GDM1 (cell line): ENCODE data around the gene DAB2IP.

ENCODE experiments used
- DNase-seq: peaks from one replicate; lab custom pipeline; 2025; lab: John Stamatoyannopoulos, UW

Gene DAB2IP

DNA sequence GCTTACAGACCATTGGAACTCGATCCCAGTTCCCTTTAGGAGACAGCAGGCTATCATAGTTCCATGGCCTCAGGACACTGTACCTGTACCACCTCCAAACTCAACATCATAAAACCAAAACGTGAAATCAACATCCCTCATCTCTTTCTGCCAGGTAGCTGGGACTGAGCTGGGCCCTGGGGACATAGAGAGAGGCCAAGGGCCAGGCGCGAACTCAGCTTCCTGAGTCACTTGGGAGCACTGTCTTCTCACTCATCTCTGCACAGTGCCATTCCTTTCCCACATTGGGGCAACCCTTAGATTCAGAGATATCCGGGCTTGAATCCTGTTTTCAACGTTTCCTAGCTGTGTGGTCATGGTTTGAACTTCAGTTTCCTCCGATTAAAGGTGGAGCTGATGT lies 12.2 kb downstream of the DAB2IP start:
- no peak for DNase-seq

DNA sequence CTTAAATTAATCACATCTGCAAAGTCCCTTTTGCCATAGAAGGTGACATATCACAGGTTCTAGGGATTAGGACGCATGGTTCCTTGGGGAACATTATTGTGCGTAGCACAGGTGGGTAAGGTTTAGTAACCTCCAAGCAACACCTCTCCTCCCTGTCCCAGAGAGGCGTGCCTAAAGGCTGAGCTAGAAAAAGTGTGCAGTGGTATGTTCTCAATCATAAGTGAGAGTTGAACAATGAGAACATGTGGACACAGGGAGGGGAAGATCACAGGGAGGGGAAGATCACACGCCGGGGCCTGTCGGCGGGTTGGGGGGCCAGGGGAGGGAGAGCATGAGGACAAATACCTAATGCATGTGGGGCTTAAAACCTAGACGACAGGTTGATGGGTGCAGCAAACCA lies 14.9 kb downstream of the DAB2IP start:
- DNase-seq, result no peak

DNA sequence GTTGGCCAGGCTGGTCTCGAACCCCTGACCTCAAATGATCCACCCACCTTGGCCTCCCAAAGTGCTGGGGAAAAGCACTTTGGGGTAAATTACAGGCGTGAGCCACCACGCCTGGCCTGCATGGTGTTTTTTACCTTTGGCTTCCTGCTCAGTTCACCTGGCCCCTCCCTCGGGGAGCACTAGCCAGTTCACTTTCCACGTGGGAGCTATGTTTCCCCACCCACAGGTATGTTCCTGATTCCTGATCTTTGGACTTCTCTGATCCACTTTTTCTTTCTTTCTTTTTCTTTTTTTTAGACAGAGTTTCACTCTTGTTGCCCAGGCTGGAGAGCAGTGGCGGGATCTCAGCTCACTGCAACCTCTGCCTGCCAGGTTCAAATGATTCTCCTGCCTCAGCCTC lies 15.8 kb downstream of the DAB2IP start:
- no peak for DNase-seq

DNA sequence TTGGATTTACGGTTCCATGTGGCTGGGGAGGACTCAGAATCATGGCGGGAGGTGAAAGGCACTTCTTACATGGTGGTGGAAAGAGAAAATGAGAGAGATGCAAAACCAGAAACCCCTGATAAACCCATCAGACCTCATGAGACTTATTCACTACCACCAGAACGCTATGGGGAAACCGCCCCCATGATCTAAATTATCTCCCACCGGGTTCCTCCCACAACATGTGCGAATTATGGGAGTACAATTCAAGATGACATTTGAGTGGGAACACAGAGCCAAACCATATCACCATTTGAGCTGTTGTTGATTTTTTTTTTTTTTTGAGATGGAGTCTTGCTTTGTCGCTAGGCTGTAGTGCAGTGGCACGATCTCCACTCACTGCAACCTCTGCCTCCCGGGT lies 16.5 kb downstream of the DAB2IP start:
- DNase-seq, result no peak

DNA sequence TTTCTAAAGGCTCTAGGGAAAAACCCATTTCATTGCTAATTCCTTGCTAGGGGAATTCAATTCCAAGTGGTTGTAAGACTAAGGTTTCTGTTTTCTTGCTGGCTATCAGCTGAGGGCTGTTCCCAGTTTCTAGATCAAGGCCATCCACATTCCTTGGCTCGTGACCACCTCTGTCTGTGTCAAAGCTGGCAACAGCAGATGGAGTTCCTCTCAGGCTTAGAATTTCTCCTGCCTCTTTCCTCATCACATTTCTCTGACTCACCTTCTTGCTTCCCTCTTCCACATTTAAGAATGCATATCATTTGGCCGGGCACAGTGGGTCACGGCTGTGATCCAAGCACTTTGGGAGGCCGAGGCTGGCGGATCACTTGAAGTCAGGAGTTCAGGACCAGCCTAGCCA lies 19.0 kb downstream of the DAB2IP start:
- no peak for DNase-seq

DNA sequence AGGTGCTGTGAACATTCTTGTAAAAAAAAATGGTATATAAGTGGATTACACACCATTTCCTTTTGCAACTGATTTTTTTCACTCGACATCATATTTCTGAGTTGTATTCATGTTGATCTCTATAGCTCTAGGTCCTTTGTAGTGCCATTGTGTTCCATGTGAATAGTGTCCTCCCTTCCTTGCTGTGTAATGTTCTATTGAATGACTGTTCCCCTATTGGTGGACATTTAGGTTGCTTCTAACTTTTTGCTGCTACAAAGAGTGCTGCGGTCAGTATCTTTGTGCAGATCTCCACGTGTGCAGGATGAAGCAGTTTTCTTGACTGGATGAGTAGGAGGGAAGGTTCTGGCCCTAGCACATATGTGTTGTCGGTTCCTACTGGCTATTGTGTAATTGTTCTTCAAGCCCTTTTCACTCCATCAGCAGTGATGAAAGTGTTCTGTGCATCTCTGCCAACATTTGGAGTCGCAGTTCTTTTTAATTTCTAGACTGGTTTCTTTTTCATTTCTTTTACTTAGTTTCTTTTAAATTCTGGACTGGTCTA lies 20.2 kb downstream of the DAB2IP start:
- no peak for DNase-seq

DNA sequence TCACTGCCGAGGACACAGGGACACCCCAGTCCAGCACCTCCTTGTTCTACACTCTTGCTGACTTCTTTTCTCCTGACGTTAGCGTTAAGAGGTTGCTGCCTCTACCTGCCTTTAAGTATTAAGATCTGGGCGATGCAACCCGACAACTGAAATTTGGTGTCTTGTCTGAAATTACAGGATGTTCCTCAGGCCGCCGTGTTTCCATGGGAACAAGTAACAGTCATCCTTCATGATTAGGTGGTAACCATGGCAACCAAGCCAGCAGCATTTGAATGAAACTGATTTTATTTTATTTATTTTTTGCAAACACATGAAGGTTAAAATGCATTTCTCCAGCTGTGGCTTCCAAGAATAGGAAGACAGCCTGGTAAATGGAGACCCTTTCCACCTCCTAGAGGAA lies 20.8 kb downstream of the DAB2IP start:
- DNase-seq, result no peak

DNA sequence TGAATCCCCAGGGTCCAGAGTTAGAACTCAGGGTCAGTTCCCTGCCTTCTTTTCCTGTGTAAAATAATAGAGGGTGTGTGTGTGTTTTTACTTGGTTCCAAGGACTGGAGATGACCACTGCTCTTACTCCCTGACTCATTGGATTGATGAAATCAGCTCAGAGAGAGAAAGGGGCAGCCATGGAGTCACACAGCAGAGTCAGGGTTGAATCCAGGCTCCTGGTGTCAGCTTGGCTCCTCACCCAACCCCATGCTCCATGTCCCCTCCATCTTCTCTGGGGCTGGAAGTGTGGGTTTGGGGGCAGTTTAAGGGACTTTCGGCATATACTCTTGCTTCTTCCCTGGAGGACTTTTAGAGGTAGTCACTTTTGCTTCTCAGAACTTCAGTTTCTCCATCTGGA lies 21.6 kb downstream of the DAB2IP start:
- no peak for DNase-seq

DNA sequence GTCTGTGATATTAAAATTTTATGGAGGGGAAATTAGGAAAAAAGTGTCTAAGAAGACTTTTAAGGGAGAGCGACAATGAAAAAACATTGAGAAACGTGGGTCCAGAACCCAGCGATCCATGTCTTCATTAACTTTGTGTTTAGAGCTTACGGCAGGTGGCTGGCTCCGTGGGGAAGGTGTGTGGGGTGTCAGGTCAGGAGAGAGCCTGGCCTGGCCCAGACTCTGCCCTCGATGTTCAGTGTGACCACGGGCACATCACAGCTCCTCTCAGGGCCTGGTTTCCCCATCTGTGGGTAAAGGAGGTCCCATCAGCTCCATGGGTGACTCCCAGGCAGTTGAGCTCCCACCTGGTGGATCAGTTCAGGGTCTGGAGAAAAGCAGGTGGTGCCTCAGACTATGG lies 22.1 kb downstream of the DAB2IP start:
- DNase-seq, result no peak

DNA sequence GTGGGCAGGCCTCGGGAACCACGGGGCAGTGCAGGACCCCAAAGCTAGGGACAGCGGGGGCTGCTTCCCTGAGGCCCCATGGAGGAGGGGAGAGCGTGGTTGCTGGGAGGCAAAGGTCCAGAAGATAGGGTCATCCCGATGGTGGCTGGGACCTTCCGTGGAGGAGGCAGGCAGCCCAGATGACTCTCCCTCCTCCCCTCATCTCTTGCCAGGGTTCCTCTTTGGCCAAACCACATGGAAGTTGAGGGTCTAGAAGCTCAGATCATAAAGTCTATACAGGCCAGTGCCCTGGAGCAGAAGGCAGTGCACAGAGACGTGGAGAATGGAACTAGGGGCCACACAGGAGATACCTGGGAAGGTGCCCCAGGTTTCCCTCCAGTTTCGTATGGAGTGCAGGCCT lies 22.6 kb downstream of the DAB2IP start:
- no peak for DNase-seq

DNA sequence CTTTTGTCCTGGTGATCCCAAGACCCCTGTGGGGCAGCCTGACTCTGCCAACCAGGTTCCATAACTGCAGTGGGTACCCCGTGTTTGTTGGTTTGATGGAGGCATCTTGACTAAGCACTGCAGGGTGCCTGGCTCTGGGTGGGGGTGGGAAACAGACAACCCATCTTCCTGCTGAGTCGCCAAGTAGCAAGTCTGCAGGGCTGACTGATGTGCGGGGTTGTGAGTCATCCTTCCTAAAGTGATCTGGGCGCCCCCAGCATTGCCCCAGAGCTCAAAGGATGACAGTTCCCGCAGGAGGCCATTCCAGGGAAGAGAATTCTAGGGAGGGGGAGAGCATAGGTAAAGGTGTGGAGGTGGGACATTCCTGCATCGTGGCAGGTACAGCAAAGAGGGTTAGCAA lies 23.5 kb downstream of the DAB2IP start:
- DNase-seq, result no peak

DNA sequence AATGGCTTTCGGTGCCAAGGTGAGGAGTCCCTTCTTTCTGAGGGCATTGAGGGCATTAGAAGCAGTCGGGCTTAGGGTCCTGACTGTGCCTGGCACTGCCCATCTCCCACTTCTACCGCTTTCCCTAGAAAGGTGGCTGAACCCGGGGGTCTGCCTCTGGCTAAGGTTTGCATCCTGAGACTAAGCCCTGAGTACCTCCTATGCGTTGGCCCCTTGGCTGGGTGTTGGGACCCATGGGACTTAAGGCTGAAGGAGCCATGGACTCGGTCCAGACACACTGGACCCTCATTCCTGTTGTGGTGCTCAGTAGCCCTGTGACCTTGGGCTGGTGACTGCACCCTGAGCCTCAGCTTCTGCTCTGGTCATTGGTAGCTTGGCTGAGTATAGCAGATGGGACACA lies 23.9 kb downstream of the DAB2IP start:
- no peak for DNase-seq

DNA sequence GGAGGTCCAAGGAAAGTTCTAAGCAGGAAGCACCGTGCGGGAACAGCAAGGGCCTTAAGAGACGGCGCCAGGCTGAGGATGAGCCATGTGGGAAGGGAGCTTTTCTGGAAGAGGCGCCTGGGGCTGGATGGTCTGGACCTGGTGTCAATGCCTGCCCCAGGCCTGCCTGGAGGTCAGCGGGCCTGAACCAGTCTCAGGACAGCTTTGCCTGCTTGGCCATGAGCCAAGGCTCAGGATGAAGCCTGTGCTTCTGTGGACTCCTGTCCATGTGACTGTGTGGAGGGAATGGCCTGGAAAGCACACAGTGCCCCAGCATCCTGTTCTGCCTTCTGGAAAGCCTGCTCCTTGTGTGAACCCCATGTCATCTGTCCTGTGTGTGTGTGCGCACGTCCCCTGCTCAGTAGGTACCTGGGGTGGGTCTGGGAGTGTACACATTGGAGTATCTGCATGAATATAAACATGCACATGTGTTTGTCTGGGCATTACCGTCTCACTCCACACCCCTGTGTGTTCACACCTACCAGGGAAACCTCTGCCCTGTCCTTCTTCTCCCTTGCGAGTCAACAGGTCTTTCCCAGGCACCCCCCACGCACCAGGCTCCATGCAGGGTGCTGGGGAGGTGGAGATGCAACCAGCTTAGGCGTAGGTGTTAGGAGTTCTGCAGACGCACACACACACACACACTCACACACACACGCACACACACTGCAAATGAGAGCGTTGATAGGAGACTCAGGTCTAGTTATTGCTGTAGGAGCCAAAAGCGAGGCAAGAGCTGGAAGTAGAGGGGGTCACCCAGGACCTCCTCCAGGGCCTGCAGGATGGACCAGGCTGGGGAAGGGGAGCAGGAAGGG lies 24.8 kb downstream of the DAB2IP start:
- DNase-seq, result no peak

DNA sequence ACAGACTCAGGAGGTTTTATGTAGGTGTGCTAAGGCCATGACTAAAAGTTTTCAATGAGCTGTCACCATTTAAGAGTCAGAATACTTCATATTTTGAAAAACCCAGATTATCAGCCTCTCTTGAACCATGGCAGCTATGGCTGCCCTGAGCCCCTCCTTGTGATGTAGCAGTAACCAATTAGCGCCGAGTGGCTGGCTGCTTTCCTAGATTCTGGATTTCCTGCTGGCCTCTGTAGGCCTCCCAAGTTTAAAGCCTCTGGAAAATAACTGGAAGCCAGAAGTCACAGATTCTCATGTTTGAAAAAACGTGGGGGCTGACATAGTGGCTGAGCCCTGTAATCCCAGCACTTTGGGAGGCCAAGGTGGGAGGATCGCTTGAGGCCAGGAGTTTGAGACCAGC lies 25.5 kb downstream of the DAB2IP start:
- no peak for DNase-seq

DNA sequence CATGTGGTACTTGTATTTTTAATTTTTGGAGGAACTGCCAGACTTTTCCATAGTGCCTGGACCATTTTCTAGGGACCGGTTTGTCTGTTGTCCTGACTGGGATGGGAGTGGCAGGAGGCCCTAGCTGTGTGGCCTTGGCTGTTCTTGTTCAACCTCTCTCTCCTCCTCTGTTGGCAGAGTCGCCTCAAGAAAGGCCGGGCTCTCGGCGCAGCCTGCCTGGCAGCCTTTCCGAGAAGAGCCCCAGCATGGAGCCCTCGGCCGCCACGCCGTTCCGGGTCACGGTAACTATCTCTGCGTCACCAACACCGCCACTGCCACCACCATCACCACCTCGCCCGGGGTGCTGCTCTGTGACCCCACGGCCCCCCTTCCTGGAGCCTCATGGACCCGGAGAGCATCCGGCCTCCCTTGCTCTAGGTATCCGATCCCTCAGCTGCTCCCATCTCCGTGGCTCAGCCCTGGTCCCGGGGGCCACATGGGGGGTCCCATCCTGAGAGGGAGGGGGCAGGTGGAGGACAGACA lies 27.1 kb downstream of the DAB2IP start:
- DNase-seq, result no peak

DNA sequence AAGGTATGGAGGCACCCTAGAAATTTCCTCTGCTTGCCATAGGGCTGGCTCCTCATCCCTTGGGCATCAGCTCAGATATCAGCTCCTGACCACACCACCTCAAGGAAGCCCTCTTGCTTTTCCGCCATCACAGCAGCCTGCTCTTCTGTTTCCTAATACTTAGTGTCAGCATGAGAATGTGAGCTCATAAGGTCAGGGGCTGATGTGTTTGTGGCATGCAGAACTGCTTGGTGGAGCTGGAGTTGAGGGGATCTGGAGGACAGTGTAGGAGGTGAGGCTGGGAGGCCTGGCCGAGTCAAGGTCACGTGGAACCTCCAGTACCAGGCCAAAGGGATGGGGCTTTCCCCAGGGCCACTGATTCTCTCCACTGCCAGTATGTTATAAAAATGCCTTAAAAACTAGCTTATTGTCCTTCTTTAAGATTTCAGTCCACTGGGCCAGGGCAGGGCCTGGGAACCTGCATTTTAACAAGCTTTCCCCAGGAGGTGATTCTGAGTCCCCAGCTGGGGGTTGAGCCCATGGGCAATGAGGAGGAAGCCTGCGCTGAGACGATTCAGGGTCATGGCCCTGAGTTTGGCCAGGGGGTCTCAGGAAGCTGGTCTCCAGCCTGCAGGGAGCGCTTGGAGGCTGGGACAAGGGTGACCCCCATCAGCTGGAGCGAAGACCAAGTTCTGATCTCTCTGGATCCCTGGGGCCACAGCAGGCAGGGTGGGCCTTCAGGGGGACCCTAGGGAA lies 28.6 kb downstream of the DAB2IP start:
- DNase-seq, result no peak

DNA sequence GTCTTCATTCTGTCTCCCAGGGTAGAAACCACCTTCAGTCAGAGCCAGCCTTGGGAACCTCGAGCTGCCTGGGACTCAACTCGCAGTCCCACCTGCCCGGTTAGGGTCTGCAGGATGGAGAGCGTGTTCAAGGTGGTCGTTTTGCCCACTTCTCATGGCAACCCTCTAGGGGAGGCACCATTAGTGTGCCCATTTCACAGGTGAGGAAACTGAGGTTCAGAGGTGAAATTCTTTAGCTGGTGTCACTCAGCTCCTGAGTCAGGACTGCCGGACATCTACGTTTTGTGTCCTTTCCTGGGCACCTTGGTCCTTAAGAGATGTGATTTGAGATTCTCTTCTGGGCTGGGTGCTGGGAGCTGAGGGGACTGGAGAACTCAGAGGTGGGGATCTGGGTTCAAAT lies 30.0 kb downstream of the DAB2IP start:
- DNase-seq, result no peak

DNA sequence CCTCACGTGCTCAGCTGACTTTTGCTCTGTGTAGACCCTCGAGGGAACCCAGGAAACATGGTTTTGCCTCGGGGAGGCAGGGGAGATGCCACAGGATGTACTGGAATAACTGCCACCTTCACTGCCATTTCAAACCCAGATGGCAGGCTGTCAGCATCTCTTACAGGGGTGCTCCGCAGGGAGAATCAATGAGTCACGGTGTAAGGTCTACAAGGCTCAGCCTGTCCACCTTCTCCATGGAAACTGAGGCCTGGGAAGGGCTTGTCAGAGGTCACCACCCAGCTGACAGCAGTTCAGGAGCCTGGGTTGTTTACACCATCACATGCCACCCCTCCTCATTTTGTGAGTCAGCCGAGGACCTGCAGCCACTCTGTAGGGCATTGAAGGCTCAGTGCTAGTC lies 30.8 kb downstream of the DAB2IP start:
- no peak for DNase-seq

DNA sequence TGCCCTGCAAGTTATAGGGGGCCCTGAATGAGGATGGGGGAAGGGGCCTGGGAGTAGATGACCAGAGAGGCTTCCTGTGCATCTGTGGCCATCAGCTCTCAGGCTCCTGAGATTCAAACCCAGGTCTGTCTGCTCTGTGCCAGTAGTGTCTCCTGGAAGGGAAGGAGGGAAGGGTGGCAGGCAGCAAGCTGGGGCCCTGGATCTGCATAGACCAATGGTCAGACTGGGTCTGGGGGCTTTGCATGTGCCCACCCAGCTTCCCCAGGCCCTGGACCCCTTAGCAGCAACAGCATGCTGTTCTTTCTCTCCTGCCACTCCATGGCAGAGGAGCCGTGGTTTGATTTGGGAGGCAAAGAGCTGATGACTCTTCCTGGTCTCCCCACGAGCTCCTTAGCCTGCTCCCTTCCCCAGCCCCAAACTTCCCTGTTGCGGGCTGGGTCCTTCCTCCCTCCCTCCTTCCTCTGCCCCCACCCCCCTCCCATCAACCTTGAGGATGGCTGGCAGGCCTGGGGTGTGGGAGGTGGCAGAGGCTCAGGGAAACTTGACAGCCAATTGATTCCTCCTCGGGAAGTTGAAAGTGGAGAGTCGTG lies 31.6 kb downstream of the DAB2IP start:
- DNase-seq, result no peak

DNA sequence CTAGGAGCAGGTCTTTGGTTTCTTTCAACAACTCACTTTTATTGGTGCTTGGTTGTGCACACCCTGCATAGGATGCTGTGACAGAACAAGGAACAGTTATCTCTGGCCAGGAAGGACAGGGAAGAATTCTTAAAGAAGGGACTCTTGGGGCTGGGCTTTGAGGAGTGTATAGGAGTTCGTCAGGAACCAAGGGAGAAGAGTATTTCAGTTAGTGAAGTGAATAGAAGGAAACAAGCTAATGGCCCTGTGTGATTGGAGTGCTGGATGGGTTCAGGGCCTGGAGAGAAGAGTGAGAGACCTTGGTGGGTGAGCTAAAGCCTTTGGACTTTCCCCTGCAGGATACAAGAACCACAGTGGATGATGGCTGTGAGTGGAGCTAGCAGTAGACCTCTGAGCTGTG lies 32.2 kb downstream of the DAB2IP start:
- no peak for DNase-seq

DNA sequence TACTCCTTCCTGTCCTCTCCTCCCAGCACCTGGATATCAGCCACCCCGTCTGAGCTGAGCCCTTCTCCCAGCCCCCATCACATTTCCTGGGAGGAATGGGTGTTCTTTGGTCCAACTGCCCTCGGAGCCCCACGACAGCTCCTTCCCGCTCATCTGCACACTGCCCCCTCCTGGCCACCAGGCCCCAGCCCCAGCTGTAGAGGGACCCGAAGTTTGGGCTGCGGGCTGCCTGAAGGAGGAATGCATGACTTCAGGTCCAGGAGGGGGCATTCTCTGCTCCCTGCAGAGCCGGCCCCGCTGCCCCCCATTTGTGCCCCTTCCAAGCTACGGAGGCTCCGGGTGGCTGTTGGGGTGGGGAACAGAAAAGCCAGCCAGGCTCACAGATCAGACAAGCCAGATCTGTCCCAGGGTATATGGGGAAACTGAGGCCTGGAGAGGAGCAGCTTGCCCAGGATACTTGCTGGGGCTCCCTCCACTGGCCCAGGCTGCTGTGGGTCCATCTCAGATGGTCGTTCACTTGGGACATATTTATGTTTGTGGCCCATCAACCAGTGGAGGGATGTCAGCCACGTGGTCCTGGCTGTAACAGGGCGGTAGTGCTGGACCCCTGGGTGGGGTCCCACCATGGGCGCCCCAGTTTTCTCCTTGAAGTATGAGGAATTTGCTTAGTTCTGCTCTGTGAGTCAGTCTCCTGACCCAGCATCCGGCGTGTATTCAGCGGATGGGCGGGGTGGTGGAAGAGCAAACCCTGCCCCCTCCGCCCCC lies 33.1 kb downstream of the DAB2IP start:
- DNase-seq, result no peak
